Measurements from ENCODE around the gene ADCY5.

ADCY5 gene

DNA sequence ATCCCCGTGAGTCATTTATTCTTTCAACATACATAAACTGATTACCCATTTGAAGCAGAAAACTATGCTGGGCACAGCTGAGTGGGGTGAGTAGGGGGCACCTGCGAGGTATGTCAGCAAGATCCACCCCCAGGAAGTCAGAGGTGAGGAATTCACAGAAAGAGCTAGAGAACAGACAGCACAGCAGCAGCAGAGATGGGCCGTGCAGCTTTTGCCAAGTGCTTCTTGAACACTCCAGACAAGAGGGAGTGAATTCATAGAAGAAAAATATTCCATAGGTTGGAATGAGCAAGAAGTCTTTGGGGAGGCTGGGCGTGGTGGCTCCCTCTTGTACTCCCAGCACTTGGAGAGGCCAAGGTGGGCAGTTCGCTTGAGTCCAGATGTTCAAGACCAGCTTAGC is 9.4 kb upstream of the ADCY5 start:
- DNase-seq (ENCODE audit: low read depth in 2 of 2) = no peak

DNA sequence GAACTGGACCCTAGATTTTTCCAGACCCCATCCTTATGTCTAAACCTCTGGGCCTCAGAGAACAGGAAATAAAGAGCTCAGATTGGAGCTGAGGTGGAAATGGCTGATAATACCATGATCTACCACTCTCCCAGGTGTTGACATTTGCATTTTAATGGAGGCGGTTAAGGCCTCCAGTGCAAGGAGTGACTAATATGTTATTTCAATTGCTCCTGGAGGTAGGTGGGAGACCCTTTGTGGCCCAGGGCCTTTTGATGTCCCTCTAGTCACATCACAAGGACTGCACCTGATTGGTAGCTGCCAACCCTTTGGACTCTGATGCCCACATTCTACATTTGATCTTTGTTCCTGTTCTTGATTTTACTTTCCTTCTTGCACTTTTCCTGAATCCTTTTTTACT is 9.0 kb upstream of the ADCY5 start:
- no peak for DNase-seq (ENCODE audit: low read depth in 2 of 2)

GRCh38 chr3:123453675-123454074 is 4.8 kb upstream of the ADCY5 start:
- DNase-seq (ENCODE audit: low read depth in 2 of 2) = no peak

DNA sequence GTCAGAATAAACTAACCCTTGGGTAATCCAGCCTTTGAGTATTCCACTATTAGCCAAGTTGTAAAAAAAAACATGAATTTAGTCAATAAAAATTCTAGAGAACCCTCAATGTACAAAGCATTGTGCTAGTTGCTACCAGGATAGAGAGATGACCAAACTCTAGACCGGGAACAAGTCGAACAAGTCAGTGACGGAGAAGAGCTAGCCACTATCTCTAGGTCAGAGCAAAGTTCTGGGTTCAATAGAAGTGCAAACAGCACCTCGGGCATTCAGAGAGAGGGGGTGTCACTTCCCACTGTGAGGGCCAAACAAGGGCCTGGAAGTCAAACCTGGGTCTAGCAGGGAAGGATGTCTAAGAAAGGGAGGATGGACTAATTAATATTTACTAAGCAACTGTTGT is 2.3 kb upstream of the ADCY5 start:
- DNase-seq (ENCODE audit: low read depth in 2 of 2) = no peak

GRCh38 chr3:123449997-123450604 is 1.2 kb upstream of the ADCY5 start:
- no peak for DNase-seq (ENCODE audit: low read depth in 2 of 2)

DNA sequence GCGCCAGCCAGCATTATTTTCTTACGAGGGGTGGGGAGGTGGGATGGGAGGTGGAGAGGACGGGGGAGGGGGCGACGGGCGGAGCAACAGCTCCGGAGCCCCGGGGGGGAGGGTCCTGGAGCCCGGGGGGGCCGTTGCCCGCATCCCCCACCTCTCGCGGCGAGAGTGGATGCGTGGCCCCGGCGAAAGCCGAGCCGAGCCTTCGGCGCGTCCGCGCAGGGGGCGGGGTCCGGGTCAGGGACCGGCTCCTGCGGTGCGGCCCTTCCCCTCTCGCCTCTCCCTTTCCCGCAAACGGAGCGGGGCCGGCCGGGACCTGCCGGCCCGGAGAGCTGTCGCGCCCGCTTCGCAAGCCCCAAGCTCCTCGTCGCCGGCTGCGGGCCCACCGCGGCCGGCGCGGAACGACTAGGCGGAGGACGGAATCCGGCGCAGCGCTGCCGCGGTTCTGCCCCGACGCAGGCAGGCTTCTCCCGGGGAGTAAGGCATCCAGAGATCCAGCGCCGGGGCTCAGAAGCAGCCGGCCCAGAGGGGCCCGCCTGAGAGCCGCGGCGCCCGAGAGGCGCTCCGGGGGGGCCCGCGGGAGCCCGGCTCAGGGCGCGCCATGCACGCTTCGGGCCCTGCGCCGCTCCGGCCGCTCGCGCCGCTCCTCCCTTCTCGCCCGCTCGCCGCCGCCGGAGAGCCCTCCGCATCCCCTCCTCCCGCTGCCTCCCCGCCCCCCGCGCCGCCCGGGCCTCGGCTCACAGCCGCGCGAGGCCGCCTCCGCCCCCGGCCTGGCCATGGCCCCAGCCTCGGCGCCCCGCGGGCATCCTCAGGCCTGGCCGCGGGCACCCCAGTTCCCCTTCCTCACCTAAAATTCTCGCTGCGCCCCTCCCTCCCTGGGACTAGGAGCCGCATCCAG is 459 bp upstream of the ADCY5 start:
- DNase-seq (ENCODE audit: low read depth in 2 of 2) = no peak

GRCh38 chr3:123447749-123448517 is 957 bp downstream of the ADCY5 start:
- peak; percentile 10 to 26 for DNase-seq (ENCODE audit: low read depth in 2 of 2)

- DNase-seq (ENCODE audit: low read depth in 2 of 2) = no peak
These were observed 1.5 kb downstream of the ADCY5 start for GRCh38 chr3:123447416-123447748.

- DNase-seq (ENCODE audit: low read depth in 2 of 2) = no peak
These were observed 2.2 kb downstream of the ADCY5 start for GRCh38 chr3:123446610-123447109.

DNA sequence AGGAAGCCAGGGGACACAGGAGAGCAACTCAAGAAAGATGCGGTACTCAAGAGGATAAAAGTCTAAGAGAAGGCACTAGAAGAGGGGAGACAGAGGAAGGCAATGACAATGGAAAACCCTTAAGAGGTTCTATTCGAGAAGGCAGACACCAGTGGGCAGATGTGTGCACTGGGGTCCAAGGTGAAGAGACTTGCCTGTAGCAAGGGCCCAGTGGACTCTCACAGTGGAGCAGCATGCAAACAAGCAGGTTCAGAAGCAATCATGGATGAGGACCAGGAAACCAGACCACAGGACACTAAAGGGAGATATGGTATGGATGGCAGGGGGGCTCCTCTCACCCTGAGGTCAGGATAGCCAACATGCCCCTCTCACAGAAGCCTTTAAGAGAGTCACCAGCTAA is 2.7 kb downstream of the ADCY5 start:
- DNase-seq (ENCODE audit: low read depth in 2 of 2) = no peak

DNA sequence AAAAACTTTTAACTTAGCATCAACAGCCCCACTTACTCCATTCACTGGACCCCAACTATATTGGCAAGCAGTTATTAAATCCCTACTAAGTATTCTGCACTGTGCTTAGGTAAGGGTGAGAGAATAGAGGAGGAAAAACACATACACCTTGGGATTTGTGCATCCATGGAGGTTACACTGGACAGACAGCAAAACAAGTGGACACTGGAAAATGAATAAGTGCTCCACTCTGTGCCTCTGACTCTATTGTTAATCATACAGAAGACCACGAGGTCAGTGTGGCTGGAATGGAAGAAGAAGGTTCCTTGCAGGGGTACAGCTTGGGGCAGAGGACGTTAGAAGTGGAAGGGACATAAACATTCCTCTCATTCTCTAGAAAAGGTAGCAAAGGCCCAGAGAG is 3.2 kb downstream of the ADCY5 start:
- no peak for DNase-seq (ENCODE audit: low read depth in 2 of 2)

- DNase-seq (ENCODE audit: low read depth in 2 of 2) = no peak
These were observed 4.1 kb downstream of the ADCY5 start for GRCh38 chr3:123444744-123445143.

GRCh38 chr3:123444023-123444422 is 4.9 kb downstream of the ADCY5 start:
- DNase-seq (ENCODE audit: low read depth in 2 of 2) = no peak

- no peak for DNase-seq (ENCODE audit: low read depth in 2 of 2)
These were observed 6.0 kb downstream of the ADCY5 start for GRCh38 chr3:123442908-123443307.

DNA sequence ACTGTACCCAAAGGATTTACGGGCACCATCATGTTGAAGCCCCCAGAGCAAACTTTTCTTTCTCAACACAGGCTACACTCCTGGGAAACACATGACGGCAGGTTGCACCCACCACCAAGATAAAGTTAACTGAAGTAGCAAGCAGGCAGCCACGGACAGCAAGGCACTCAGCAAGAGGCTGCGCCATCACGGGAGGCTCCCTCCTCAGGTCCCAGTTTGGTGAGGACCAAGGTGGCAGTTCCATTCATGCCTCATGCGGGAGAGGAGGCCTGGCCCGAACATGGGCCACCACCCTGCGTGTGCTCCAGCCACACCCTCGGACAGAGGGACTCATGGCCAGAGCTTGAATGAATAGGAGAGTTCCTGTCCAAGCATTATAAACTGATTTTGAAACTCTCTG is 6.8 kb downstream of the ADCY5 start:
- DNase-seq (ENCODE audit: low read depth in 2 of 2) = no peak

GRCh38 chr3:123439806-123440580 is 8.9 kb downstream of the ADCY5 start:
- no peak for DNase-seq (ENCODE audit: low read depth in 2 of 2)

DNA sequence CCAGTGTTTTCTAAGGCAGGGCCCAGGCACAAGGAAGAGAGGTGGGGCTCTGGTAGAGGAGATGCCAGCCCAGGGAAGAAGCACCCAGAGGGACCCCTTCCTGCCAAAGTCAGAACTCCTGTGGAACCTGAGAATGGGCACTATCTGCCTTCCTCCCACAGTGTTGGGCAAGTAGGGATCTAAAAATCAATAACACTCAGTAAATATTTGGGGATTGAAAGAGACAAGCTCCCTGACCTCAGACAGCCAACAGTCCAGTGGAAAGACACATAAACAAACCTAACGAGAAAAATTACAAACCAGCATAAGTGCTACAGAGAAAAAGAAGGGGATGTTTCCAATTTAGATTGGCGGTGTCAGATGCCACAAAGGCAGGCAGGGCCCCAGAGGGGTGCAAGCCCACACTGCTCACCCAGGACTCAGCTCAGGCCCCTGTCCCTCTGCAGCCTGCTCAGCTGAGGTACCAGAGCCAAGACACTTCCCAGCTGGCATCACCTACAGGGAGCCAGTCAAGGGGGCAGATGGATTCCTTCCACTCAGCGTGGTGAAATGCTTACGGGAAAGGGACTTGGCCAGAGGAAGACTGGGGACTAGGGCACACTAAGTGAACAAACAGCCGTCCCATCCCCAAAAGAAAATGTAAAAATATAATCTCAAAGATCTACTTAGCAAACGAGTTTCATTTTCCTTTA is 15.9 kb downstream of the ADCY5 start:
- no peak for DNase-seq (ENCODE audit: low read depth in 2 of 2)

GRCh38 chr3:123431658-123432324 is 17.1 kb downstream of the ADCY5 start:
- no peak for DNase-seq (ENCODE audit: low read depth in 2 of 2)

DNA sequence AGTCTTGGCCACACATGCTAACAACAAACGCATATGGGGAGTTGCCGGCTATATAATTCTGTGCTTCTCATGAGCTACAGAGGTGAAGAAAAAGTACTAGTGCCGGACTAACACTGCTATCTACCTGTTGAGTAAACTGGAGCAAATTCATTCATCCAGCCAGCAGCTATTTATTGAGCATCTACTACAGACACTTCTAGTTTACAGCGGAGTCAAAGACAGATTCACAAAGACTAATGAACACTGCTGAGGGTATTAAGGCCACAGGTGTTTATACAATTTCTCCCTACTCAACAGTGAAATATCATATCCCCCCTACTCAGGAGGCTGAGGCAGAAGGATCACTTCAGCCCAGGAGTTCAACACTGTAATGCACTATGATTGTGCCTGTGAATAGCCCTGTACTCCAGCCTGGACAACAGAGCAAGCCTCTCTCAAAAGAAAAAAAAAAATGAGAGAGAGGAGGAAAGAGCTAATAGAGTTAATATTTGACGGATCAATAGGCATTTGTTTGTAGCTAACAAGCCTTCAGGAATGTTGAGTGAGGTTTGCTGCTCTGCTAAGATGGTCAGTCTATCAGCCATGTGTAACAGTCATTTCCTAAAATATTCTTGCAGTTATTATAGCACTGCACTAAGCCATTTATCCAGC is 17.8 kb downstream of the ADCY5 start:
- no peak for DNase-seq (ENCODE audit: low read depth in 2 of 2)

GRCh38 chr3:123430266-123430665 is 18.6 kb downstream of the ADCY5 start:
- DNase-seq (ENCODE audit: low read depth in 2 of 2) = no peak

Data from activated CD4-positive, alpha-beta T cell treated with anti-CD3 and anti-CD28 coated beads for 24 hours (primary cell).